Mucosa of gallbladder (tissue), 1 donor: ENCODE results near the gene SV2B. TPM values are rescaled to one million over a fixed set of nuclear protein-coding genes. Genes with fewer than 3 reads are reported as not detected.

Experiments used
- DNase-seq: peaks from one replicate; pipeline ENCODE4 v3.0.0-alpha.2; 2020; ENCODE audit warnings: low spot score
- total RNA-seq: library from RNA; stranded (reverse); gene quantifications from one replicate; pipeline ENCODE4 v1.2.1, GENCODE V29; 2021
- donor health status: DM: no; HTN: no; CAD: no.

Gene SV2B
- total RNA-seq, 1 donor from 2014 or later: 0.35 TPM

DNA sequence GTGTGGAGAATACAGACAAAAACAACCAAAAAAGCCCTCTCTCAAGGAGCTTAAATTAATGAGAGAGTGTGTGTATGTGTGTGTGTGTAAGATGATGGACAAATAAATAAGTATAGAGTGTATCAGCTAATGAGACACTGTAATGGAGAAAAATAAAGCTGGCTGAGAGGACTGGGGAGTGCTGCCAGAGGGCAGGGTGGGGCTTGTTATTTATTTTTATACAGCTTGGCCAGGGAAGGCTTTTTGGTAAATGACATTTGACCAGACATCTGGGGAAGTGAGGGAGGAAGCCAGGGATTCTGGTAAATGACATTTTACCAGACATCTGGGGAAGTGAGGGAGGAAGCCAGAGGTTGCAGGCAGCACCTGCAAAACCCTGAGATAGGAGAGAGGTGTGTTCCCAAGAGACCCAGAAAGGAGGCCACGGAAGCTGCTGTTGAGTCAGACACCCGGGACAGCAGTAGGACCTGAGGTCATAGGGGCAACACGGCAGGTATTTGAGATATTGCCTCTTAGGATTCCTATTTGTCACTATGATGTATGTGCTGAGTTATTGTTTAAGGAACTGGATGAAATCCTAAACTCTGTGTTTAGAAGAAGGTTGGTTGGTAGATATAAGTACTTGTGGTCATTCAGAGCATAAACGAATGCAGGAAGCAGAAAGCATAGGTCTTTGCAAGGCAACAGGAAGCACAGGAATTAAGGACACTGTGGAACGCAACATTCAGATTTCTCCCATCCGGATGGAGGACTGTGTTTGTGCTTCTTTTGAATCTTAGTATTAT lies 2.7 kb downstream of the SV2B start:
- DNase-seq: no peak

DNA sequence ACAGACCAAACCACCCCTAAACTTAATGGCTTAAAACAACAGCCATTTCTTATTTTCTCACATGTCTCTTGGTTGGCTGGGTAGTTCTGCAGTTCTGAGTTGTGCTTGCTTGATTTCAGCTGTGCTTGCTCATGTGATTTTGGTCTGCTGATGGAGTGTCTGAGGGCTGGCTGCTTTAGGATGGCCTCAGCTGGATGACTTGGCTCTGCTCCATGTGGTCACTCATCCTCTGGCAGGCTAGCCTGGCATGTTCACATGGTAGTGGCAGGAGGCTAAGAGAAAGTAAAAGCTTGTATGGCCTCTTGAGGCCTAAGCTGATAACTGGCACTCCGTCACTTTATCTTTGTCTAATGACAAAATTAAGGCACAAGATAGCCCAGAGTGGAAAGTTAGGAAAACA lies 4.1 kb downstream of the SV2B start:
- no peak for DNase-seq

DNA sequence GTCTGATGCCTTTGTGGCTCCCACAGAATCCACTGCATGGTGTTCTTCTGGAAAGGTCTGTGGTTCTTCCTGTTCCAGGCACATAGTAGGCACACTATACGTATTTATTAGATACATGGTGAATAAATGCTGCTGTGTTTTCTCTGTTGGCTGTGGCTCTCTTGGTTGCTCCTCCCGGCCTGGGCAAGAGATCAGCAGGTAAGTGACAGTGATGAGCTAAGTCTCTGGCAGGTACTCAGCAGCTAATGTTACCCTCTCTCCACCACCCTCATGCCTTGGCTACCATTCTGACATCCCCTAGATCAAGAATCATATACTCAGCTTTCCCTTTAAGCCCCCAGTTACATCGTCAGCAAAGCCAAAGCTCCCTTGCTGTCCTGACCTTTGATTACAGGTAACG lies 8.4 kb downstream of the SV2B start:
- DNase-seq: no peak

DNA sequence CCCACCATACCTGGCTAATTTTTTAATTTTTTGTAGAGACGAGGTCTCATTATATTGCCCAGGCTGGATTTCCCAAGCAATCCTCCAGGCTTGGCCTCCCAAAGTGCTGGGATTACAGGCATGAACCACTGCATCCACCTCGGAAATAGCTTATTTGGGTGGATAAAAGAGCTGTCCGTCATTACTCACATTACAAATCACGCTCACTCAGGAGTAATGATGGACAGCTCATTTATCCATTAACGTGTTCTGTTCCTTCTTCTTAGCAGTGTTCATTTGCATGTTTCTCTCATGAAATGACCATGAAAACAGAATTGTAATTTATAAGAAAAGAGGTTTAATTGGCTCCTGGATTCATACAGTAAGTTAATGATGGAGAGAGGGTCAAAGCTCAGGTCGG lies 9.8 kb downstream of the SV2B start:
- no peak for DNase-seq

DNA sequence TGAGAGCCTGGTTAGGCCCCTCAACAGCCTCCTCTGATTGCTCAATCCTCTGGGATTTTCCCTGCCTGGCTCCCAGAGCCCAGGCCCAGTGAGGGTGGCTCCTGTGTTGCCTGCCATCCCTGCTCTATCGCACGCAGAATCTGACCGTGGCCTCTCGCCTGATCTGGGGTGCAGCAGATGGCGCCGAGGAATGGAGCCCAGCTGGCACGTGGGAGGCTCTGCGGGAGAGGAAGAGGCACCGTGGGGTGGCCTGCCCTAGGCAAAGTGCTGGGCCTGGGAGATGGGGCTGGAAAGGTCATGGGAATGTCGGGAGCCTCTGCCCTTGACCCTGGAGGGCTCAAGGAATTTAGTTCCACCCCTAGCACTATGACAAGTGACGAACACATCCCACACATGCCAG lies 10.3 kb downstream of the SV2B start:
- no peak for DNase-seq

DNA sequence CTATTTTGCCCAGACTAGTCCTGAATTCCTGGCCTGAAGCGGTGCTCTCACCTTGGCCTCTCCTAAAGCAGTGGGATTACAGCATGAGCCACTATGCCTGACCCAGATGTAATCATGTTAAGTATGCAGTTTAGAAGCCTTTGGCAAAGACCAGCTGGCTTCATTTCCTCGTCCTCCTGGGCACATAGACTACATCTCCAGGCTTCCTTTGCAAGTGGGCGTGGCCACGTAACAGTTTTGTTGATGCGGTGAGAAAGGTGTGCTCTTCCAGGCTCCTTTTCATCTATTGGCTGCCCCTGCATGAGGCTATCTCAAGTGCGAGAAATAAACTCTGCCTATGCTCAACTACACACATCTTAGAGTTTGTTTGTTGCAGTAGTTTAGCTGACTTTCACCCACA lies 13.0 kb downstream of the SV2B start:
- no peak for DNase-seq

DNA sequence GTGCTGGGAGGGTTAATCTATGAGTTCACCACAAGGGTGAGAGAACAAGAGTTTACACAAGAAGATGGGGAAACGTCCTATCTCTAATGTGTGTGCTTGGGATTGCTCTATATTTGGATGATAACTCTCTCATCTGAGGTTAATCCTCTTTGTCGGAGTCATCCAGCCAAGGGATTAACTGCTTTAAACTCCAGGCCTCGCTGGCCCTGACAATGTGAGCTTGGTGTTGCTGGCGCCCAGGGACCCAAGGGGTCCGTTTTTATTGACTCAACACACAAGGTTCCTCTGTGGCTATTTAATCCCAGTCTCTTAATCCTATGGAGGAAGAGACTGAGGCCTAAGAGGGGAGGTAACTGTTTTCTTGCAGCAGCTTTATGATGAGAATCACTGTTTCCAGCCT lies 14.2 kb downstream of the SV2B start:
- no peak for DNase-seq

DNA sequence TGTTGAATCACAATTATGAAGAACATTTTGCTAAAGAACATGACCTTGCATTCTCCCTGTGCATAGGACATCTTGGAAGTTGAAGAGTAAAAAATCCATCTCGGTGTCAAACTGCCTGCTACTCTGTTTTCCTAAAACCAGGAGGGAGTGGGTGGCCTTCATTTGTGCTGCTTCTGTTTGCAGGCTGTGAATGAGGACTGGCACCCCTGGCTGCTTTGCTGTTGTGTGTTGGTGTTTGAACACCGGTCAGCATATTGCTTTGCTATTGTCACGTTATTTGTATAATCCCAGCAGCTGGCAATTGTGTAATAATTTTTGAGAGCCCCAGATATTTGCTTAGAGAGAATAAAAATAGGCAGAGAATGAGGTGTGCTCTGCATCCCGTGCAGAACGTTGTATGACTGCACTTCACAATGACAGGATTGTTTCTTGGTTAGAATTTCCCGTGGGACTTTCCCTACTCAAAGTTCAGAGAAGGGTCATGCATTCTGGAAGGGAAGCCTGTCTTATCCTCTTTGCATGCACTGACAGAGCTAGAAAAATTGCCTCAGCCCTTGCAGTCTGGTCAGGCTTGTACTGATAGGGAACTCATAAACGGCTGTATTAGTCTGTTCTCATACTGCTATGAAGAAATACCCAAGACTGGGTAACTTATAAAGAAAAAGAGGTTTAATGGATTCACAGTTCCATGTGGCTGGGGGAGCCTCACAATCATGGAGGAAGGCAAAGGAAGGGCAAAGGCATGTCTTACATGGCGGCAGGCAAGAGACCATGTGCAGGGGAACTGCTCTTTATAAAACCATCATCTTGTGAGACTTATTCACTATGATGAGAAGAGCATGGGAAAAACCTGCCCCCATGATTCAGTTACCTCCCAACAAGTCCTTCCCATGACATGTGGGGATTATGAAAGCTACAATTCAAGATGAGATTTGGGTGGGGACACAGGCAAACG lies 16.3 kb downstream of the SV2B start:
- DNase-seq: no peak

DNA sequence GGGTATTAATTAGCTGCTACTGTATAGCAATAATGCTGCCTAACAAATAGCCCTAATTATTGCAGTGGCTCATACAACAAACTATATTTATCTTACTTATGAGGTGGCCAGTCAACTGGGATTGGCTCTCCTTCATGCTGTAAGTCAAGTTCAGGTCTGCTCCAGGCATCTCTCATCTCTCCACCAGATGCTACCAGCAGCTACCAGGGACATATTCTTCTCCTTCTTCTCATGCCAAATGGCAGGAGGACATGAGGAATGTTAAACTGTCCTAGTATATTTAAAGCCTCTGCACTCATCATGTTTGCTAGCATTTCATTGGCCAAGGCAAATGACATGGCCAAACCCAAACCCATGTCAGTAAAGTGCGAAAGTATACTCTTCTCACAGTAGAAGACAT lies 17.3 kb downstream of the SV2B start:
- DNase-seq: no peak

DNA sequence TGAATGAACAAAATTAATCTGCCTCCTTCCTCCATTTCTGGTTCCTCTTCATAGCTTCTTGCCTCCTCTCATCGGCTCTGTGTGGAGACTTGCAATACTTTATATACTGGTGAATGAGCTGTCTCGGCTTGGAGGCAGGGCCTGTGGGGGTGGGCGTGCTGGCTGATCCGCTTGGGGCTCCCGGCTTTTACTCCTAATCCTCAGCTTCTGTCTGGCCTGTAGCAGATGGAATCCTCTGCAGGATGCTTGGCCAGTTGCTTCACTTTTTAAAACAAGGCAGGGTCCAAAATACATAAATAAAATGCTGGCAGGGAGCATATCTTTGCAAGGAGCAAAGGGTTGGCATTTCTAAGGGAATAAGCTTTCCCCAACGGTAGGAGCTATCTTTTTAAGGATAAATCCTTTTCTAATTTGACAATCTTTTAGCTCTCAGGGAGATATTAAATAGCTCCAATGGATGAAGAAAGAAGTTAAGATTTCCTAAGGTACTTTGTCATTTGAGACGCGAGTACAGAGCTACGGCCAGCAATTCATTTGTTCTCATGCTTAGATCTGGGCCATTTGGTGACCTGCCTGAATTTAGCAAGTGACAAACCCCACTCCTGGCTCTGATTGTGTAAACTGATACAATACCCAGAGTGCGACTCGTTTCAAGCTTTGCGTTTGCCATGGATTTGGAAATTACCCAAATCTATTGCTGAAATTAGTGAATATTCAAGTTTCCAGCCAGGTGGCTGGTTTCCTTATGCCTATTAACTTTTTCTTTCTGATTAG lies 18.9 kb downstream of the SV2B start:
- no peak for DNase-seq

DNA sequence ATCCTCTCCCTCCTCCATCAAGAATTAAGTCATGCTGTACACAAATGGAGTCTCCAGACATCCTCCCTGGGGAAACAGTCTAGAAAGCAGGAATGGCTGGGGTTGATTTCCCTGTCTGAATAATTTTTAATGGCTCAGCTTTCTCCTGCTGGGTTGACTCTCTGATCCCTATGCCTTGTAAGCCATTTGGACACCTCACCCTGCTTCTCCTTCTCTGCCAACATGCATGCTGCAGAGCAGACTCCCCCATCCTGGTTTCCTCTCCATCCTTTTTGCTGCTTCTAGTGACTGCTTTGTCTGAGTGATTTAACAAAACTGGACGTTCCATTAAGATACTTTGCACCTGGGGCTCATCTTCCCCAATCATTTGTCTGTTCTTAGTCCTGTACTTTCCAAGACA lies 22.2 kb downstream of the SV2B start:
- DNase-seq: no peak

DNA sequence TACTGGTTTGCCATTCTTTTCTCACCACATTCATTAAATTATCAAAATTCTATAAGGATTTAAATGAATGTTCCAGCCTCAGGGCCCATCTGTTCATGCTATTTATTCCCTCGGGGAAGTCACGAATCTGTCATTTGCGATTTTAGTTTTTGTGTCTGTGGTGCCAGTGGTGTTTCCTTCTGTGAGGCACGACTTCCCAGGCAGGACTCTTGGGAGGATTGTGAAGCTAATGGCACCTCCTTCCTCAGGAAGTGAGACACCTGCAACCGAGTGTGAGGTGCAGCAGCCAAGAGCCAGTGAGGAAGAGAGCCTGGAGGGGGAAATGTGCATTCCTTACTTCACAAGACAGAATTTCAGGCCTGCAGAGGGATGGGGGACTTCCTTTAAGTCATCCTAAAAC lies 24.1 kb downstream of the SV2B start:
- no peak for DNase-seq

DNA sequence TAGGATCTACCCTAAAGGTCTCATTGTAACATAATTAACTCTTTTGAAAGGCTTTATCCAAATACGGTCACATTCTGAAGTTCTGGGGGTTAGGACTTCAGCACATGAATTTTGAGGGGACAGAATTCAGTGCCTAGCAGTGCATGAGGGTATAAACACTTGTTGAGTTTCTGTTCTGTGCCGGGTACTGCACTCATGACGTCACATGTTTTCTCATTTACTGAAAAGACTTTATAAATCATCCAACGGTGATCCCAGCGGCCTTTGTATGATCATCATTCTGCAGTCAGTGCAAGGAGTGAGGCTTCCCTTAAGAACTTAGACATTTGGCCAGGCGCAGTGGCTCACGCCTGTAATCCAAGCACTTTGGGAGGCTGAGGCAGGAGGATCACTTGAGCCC lies 25.1 kb downstream of the SV2B start:
- DNase-seq: no peak

DNA sequence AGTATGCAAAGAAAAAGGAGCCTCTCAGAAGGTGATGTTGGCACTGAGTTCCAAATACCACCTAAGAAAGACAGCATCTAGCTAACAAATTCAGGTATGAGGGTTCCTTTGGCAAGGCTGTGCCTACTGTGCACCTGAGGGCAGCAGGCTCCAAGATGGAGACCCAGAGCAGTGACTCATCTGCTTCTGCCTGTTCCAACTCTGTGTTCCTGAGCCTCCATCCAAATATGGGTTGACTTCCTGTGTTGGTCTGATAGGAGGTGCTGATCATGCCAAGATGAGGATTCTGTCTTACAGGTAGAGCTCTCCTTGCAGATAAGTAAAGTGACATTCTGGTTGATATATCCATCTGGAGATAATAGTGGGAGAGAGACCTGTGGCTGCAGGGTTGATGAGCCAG lies 26.0 kb downstream of the SV2B start:
- no peak for DNase-seq

DNA sequence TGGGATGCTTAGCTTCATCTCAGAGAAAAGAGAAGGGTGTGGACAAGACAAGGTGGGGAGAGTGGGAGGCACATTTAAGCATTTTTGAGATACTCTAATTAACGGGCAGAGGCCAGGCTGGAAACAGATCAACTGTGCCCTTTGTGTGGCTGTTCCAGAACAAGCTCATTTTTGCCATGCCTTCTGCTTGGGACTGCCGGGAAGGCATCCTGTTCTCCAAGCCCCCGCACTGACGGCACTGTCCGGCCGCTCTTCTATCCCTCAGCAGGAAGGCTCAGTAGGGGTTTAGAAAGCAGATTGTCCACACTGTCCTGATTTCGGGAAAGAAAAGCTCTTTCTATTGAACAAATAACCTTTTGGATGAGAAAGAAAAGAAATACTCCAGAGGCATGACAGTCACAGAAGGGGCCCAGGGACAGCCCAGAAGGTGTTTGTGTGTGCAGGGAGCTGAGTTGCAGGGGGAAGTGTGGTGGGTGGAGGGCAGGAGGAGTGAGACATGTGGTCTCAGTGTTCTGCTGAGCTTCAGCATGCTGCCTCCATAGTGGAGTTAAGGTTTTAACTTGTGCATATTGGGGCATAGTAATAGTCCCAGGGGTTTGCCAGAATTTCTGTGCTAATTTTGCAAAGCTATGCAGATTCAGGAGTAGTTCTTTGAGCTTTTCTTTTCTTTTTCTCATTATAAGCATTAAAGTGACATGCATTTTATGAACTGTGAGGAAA lies 27.3 kb downstream of the SV2B start:
- DNase-seq: no peak

DNA sequence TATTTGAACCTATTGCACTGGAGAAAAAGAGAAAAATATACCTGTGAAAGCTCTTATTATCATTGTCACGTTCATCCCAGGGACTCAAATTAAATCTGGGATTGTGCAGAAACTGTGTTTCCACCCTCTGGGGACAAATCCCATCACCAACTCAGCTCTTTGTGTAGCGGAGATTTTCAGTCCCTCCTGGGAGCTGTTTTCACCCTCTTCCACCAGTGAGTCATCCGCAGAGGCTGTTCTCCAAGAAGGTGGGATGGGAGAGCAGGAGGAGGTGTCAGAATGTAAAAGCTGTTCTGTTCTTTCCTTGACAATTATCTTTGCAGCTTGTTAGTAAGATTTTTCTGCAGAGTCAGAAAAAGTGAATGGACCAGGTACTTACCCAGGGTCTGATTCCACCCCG lies 28.0 kb downstream of the SV2B start:
- no peak for DNase-seq

DNA sequence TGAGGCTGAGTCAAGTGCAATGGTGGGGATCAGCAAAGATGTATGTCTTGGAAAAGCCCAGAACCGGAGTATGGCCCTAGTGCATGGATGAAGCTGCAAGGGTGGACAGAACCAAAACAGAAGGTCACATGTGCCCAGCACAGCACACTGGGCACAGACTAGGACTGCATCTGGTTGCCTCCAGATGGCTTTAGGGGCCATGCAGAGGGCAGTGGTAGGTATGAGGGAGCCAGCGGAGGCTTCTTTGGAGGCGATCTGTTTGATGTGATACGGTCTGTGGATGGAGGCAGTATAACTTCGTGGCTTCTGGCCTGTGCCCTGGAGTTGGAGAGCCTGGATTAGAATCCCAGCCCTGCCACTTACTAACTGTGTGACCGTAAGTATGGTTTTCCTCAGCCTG lies 29.4 kb downstream of the SV2B start:
- no peak for DNase-seq

DNA sequence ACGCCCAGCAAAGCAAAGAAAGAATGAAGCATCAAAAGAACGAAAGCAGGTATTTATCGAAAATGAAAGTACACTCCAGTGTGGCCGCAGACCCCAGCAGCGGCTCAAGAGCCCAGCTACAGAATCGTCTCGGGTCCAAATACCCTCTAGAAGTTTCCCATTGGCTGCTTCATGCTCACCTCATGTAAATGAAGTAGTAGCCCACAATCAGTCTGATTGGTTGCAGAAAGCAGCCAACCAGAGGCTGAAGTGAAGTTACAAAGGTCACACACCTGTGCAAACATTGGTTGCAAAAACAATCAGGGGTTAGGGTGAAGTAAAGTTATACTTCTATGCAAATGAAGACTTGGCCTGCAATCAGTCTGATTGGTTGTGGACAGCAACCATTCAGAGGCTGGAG lies 32.0 kb downstream of the SV2B start:
- DNase-seq: no peak

DNA sequence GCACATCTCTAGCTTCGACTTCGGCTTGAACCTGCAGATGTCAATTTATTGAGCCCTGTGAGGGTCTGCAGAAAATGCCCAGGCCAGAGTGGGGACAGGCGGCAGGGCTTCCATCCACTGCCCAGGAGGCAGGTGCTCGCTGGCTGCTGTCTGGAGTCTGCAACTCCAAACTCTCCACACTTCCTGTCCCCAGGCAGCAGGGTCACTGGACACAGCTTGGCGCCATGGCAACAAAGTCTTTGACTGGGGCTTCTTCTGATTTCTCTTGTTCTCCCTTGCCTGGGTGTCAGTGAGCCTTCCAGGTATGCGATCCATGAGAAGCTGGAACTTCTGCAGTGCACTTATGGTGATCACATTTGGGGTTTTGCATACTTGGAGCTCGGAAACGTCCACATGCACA lies 33.5 kb downstream of the SV2B start:
- DNase-seq: no peak

DNA sequence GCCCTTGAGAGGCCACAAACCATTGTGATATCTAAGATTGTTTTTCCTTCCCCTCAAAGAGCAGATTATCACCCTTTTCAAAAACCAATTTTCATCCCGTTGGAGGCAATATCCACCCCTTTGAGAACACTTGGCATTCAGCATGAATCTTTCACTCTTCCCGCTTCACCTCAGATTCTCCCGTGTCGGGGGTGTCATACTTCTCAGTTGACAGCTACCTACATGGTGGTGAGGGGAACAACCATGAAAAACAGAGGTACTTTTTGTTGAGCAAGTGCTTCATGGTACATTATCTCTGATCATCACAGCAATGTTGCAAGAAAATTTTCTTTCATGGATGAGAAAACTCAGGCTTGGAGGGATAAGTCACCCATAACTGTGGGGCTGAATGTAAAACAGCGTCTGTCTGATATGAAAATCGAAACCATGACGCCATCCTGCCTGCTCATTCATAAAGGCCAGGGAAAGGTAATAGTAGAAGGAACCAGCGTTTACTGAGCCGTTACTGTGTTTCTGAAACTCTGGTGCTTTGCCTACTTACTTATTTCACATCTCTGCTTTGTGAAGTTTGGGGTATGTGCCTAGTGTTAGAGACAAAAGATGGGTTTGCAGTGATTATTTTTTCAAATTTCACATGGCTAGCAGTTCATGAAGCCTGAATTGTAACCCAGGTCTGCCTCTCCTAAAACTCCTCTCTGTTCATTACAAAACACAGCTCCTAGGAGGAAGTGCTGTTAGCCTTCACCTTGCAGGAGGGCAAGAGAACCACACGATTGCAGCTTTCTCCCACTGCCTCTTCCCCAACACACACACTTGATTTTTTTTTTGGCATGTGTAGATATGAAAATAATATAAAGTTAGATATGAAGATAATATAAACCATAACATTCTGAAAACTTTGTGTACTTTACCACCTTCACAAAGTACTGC lies 35.4 kb downstream of the SV2B start:
- no peak for DNase-seq
